ENCODE measurements around the gene DDX10.

The DDX10 gene

GRCh38 chr11:108866781-108867180 is 201.9 kb downstream of the DDX10 start:
- TF ChIP-seq EP300 (IDR thresholded peaks at IDR 0.05; ENCODE audit: borderline replicate concordance) (no peak), CEBPB (IDR thresholded peaks at IDR 0.05) (no peak), EGR1 (IDR thresholded peaks at IDR 0.05) (no peak), CREB1 (IDR thresholded peaks at IDR 0.05; ENCODE audit: low read depth) (no peak), ZBTB7A (IDR thresholded peaks at IDR 0.05; ENCODE audit: low read depth) (no peak), YY1 (IDR thresholded peaks at IDR 0.05; ENCODE audit: low read depth) (no peak), NFIC (IDR thresholded peaks at IDR 0.05) (no peak), RAD21 (IDR thresholded peaks at IDR 0.05; ENCODE audit: low read depth) (no peak), FOXM1 (IDR thresholded peaks at IDR 0.05; ENCODE audit: borderline replicate concordance, low read depth) (no peak), REST (IDR thresholded peaks at IDR 0.05; ENCODE audit: low read depth) (no peak), TEAD4 (IDR thresholded peaks at IDR 0.05) (no peak), TCF12 (IDR thresholded peaks at IDR 0.05; ENCODE audit: low read depth) (no peak), TAF1 (IDR thresholded peaks at IDR 0.05; ENCODE audit: low read depth) (no peak)
- TF ChIP-seq, protein P1, sequence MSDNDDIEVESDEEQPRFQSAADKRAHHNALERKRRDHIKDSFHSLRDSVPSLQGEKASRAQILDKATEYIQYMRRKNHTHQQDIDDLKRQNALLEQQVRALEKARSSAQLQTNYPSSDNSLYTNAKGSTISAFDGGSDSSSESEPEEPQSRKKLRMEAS (IDR thresholded peaks at IDR 0.05) = no peak
- TF ChIP-seq, protein P2, sequence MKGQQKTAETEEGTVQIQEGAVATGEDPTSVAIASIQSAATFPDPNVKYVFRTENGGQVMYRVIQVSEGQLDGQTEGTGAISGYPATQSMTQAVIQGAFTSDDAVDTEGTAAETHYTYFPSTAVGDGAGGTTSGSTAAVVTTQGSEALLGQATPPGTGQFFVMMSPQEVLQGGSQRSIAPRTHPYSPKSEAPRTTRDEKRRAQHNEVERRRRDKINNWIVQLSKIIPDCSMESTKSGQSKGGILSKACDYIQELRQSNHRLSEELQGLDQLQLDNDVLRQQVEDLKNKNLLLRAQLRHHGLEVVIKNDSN (IDR thresholded peaks at IDR 0.05) = no peak

DNA sequence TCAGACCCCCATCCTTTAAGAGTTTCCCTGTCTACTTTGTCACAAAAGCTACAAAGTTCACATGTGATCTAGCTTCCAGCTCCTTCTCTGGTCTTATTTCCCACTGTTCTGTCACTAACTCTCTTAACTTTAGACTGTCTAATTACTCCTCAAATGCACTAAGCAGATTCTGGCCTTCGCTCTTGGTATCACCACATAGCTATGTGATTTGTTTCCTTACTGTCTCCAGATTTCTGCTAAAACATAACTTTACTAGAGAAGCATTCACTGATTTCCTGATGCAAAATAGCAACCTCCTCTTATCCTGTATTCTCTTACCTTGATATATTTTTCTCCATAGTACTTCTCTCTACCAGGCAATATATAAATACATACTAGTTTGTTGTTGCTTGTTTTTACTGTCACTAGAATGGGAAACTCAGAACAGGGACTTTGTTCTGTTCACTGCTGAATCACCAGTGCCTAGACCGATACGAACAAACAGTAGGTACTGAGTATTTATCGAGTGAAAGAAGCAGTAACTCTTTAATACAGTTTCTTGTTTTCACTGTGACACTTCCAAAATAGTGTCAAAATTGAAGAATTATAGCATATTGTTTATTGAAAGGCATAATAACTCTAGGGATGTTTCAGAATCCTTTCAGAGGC is 205.6 kb downstream of the DDX10 start:
- TF ChIP-seq FOXM1 (IDR thresholded peaks at IDR 0.05; ENCODE audit: borderline replicate concordance, low read depth) (no peak), CREB1 (IDR thresholded peaks at IDR 0.05; ENCODE audit: low read depth) (no peak), CEBPB (IDR thresholded peaks at IDR 0.05) (no peak), RAD21 (IDR thresholded peaks at IDR 0.05; ENCODE audit: low read depth) (no peak), TEAD4 (IDR thresholded peaks at IDR 0.05) (no peak), TCF12 (IDR thresholded peaks at IDR 0.05; ENCODE audit: low read depth) (no peak)
- TF ChIP-seq, protein P1 (IDR thresholded peaks at IDR 0.05) = no peak

DNA sequence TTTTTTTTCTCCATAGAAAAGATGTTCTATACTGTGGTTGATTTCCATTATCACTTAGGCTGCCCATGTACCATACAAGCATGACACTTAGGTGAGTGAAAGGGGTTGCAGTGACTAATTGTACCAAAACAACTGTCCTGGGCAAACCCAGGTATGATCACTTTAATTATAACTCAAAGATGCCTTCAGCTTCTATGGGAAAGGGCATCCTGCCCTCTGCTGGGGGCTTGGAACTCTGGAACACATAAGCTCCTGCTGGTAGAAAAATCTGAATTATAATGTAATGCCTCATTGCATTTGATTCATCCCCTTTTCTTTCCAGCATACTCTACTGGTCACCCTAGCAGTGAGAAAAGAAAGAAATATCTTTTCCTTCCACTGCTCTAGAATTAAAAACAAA is 206.3 kb downstream of the DDX10 start:
- TF ChIP-seq TEAD4 (IDR thresholded peaks at IDR 0.05) = no peak
- TF ChIP-seq EGR1 (IDR thresholded peaks at IDR 0.05) = no peak
- peak; percentile 60 for TF ChIP-seq RAD21 (IDR thresholded peaks at IDR 0.05; ENCODE audit: low read depth)

- TF ChIP-seq, protein P2 (IDR thresholded peaks at IDR 0.05) = no peak
- TF ChIP-seq TAF1 (IDR thresholded peaks at IDR 0.05; ENCODE audit: low read depth) (no peak), CREB1 (IDR thresholded peaks at IDR 0.05; ENCODE audit: low read depth) (no peak), TCF12 (IDR thresholded peaks at IDR 0.05; ENCODE audit: low read depth) (no peak), NFIC (IDR thresholded peaks at IDR 0.05) (no peak), TEAD4 (IDR thresholded peaks at IDR 0.05) (no peak), CEBPB (IDR thresholded peaks at IDR 0.05) (no peak), ZBTB7A (IDR thresholded peaks at IDR 0.05; ENCODE audit: low read depth) (no peak), REST (IDR thresholded peaks at IDR 0.05; ENCODE audit: low read depth) (no peak), EP300 (IDR thresholded peaks at IDR 0.05; ENCODE audit: borderline replicate concordance) (no peak)
Measured at GRCh38 chr11:108871867-108872266, 207.0 kb downstream of the DDX10 start.

DNA sequence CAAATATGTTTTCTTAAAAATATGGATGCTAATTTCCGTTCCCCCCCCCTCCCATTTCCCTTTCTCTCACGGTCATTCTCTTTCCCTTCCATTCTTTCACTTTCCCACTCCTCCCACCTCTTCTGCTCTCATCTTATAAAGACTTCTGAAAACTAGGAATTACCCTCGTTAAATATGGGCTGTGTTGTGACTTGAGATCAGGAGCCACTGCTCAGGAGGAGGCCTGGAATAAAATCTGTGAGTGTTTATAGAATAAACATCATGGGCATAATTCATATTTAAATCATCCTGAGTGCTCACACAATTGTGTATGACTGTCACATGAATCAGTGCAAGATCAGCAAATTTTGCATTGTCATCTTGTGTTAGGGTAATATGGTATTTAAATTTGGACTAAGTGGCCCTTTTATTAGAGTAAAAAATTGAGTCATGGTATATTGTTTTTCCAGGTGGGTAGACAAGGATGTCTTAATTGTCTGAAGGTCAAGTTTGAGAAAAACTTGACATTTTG is 208.0 kb downstream of the DDX10 start:
- no peak for TF ChIP-seq YY1 (IDR thresholded peaks at IDR 0.05; ENCODE audit: low read depth)
- no peak for TF ChIP-seq EP300 (IDR thresholded peaks at IDR 0.05; ENCODE audit: borderline replicate concordance)
- no peak for TF ChIP-seq FOXM1 (IDR thresholded peaks at IDR 0.05; ENCODE audit: borderline replicate concordance, low read depth)

- TF ChIP-seq ZBTB7A (IDR thresholded peaks at IDR 0.05; ENCODE audit: low read depth) = no peak
- TF ChIP-seq CEBPB (IDR thresholded peaks at IDR 0.05) = no peak
- TF ChIP-seq YY1 (IDR thresholded peaks at IDR 0.05; ENCODE audit: low read depth) = no peak
- TF ChIP-seq RAD21 (IDR thresholded peaks at IDR 0.05; ENCODE audit: low read depth) = no peak
- TF ChIP-seq NFIC (IDR thresholded peaks at IDR 0.05) = no peak
- TF ChIP-seq EGR1 (IDR thresholded peaks at IDR 0.05) = no peak
Measured at GRCh38 chr11:108873310-108873709, 208.4 kb downstream of the DDX10 start.
